ENCODE measurements around the gene ZDHHC6. TPM values are rescaled to one million over a fixed set of nuclear protein-coding genes. Genes with fewer than 3 reads are reported as not detected.

The ZDHHC6 gene
- total RNA-seq, 1 donor from 2014 or later, result 44.5 TPM

- Mint-ChIP-seq H3K27me3 (no peaks in the 10 kb centered on the region), H3K4me1 (peaks cover 5% of the 10 kb centered on the region), H3K36me3 (ENCODE audit: low read depth) (peaks cover 15% of the 10 kb centered on the region), H3K4me3 (no peak overlapping the region), H3K27ac (no peak overlapping the region), H3K9me3 (no peaks in the 10 kb centered on the region)
- ChIA-PET POLR2A (interaction anchor here (1.1 kb wide), 1 partner anchor 9 kb away, joined by 3 read pairs; the partner anchor contains the start of gene VTI1A), CTCF (interaction anchor here (1.0 kb wide), 1 partner anchor 14 kb away, joined by 3 read pairs; no protein-coding TSS in a partner anchor)
- intact Hi-C loops (cut with micrococcal nuclease), result no loop called here
- TF ChIP-seq CTCF (IDR thresholded peaks at IDR 0.05), result no peak
- ATAC-seq (ENCODE audit: low read depth) (no peak), DNase-seq (no peak)
Observed at GRCh38 chr10:112456533-112456932, 9.8 kb upstream of the ZDHHC6 start.

GRCh38 chr10:112454910-112455779 is 8.4 kb upstream of the ZDHHC6 start:
- Mint-ChIP-seq H3K9me3 (no peaks in the 10 kb centered on the region), H3K4me1 (peaks cover 10% of the 10 kb centered on the region), H3K27ac (no peak overlapping the region), H3K27me3 (no peaks in the 10 kb centered on the region), H3K4me3 (no peak overlapping the region), H3K36me3 (ENCODE audit: low read depth) (peaks cover 10% of the 10 kb centered on the region)
- POLR2A ChIA-PET, result no interaction called here
- ATAC-seq (ENCODE audit: low read depth) (no peak), DNase-seq (no peak)
- no peak for TF ChIP-seq CTCF (IDR thresholded peaks at IDR 0.05)
- CTCF ChIA-PET, result no interaction called here
- intact Hi-C loops (cut with micrococcal nuclease), result no loop called here

GRCh38 chr10:112448888-112449287 is 2.2 kb upstream of the ZDHHC6 start:
- peak overlapping the region; percentile 89 for H3K4me3 Mint-ChIP-seq
- H3K9me3 Mint-ChIP-seq, result no peaks in the 10 kb centered on the region
- peaks cover 41% of the 10 kb centered on the region for H3K4me1 Mint-ChIP-seq
- intact Hi-C loops (cut with micrococcal nuclease), result no loop called here
- ChIA-PET CTCF (interaction anchor here (1.3 kb wide), 1 partner anchor 14 kb away, joined by 3 read pairs; no protein-coding TSS in a partner anchor), POLR2A (interaction anchor here (1.9 kb wide), 1 partner anchor 73 kb away, joined by 5 read pairs; no protein-coding TSS in a partner anchor)
- H3K36me3 Mint-ChIP-seq (ENCODE audit: low read depth), result peaks cover 40% of the 10 kb centered on the region
- peak overlapping the region; percentile 16 for H3K27ac Mint-ChIP-seq
- H3K27me3 Mint-ChIP-seq, result no peaks in the 10 kb centered on the region
- DNase-seq, result no peak
- TF ChIP-seq CTCF (IDR thresholded peaks at IDR 0.05), result no peak
- no peak for ATAC-seq (ENCODE audit: low read depth)

GRCh38 chr10:112447620-112447928 is 860 bp upstream of the ZDHHC6 start:
- no peak for TF ChIP-seq CTCF (IDR thresholded peaks at IDR 0.05)
- peak overlapping the region; percentile 89 for H3K4me3 Mint-ChIP-seq
- DNase-seq (no peak), ATAC-seq (ENCODE audit: low read depth) (no peak)
- intact Hi-C loops (cut with micrococcal nuclease), result loop anchor here (1.0 to 2.0 kb wide), 3 partner anchors 25 to 1881 kb away; partner anchors contain the start of gene SMC3
- peaks cover 44% of the 10 kb centered on the region for H3K4me1 Mint-ChIP-seq
- peaks cover 51% of the 10 kb centered on the region for H3K36me3 Mint-ChIP-seq (ENCODE audit: low read depth)
- ChIA-PET POLR2A (interaction anchor here (0.7 to 1.9 kb wide), 10 partner anchors 10 to 1528 kb away, joined by 3 to 21 read pairs (median 3); partner anchors contain the start of genes BBIP1, GPAM and SHOC2), CTCF (interaction anchor here (0.6 to 1.2 kb wide), 2 partner anchors 25 to 266 kb away, joined by 3 to 7 read pairs; no protein-coding TSS in a partner anchor)
- H3K27ac Mint-ChIP-seq, result peak overlapping the region; percentile 90
- no peaks in the 10 kb centered on the region for H3K9me3 Mint-ChIP-seq
- no peaks in the 10 kb centered on the region for H3K27me3 Mint-ChIP-seq

Data from activated B cell treated with CpG ODN at 0.5 μM for 24 hours (primary cell).